PC-9 (cell line): Measurements from ENCODE around the gene ESRRG. TPM values are rescaled to one million over a fixed set of nuclear protein-coding genes. Genes with fewer than 3 reads are reported as not detected.

Experiments used
- BruUV-seq: library from RNA; stranded (reverse); fragments of 400-500 nt; replicated peaks from 2 replicates; lab custom pipeline; 2021; lab: Mats Ljungman, UMichigan
- CTCF ChIA-PET: fragments of 300-600 bp; sonication (Branson Sonifier 250); formaldehyde crosslinking; loops from one replicate; lab custom pipeline; 2022; ENCODE audit warnings: antibody characterized with exemption; lab: Charles Lee
- POLR2A ChIA-PET: fragments of 300-600 bp; sonication (Branson Sonifier 250); formaldehyde crosslinking; loops from one replicate; lab custom pipeline; 2022; ENCODE audit warnings: antibody characterized with exemption; ENCODE audit not compliant: unreplicated experiment; lab: Charles Lee
- DNase-seq, 2 experiments: peaks; one replicate each; pipeline versions ENCODE4 v3.0.0 to v3.0.0-alpha.2; 2015 to 2022; ENCODE audit warnings: mixed read lengths in 1 of 2
- H2AFZ ChIP-seq: fragments of 200-600 bp; sonication (generic); 2 replicates; pipeline ENCODE4 v1.8.1; 2017; ENCODE audit warnings: antibody characterized with exemption
- H3F3A ChIP-seq: fragments of 200-600 bp; sonication (generic); 2 replicates; pipeline ENCODE4 v1.8.1; 2017; ENCODE audit warnings: antibody characterized with exemption, mild to moderate bottlenecking, low read depth; ENCODE audit not compliant: insufficient read depth
- H3K27ac ChIP-seq: fragments of 200-600 bp; sonication (generic); 2 replicates; pipeline ENCODE4 v1.6.1; 2016; ENCODE audit warnings: mixed run types
- H3K27me3 ChIP-seq: fragments of 200-600 bp; sonication (generic); 2 replicates; pipeline ENCODE4 v1.6.1; 2016; ENCODE audit warnings: low read depth, mixed run types; ENCODE audit not compliant: insufficient read depth
- H3K36me3 ChIP-seq: fragments of 200-600 bp; sonication (generic); 2 replicates; pipeline ENCODE4 v1.6.1; 2016; ENCODE audit warnings: low read depth, mixed run types
- H3K4me1 ChIP-seq: fragments of 200-600 bp; sonication (generic); replicated peaks from 2 replicates; pipeline ENCODE4 v1.6.1; 2016; ENCODE audit warnings: mixed run types; ENCODE audit not compliant: insufficient read depth
- H3K4me2 ChIP-seq: fragments of 200-600 bp; sonication (generic); 2 replicates; pipeline ENCODE4 v1.6.1; 2017; ENCODE audit warnings: mixed run types
- H3K4me3 ChIP-seq: fragments of 200-600 bp; sonication (generic); 2 replicates; pipeline ENCODE4 v1.6.1; 2016; ENCODE audit warnings: mixed run types
- H3K79me2 ChIP-seq: fragments of 200-600 bp; sonication (generic); 2 replicates; pipeline ENCODE4 v1.6.1; 2017; ENCODE audit warnings: low read depth, mixed run types
- H3K9me2 ChIP-seq: fragments of 200-600 bp; sonication (generic); 2 replicates; pipeline ENCODE4 v1.8.1; 2017; ENCODE audit warnings: mild to moderate bottlenecking; ENCODE audit not compliant: insufficient read depth
- H3K9me3 ChIP-seq: fragments of 200-600 bp; sonication (generic); 2 replicates; pipeline ENCODE4 v1.8.1; 2016; ENCODE audit warnings: low read depth; ENCODE audit not compliant: insufficient read depth
- H4K20me1 ChIP-seq: fragments of 200-600 bp; sonication (generic); 2 replicates; pipeline ENCODE4 v1.8.1; 2017; ENCODE audit not compliant: insufficient read depth
- CTCF ChIP-seq: fragments of 200-600 bp; sonication (generic); conservative IDR thresholded peaks from 2 replicates; pipeline ENCODE4 v1.6.1; 2017; ENCODE audit warnings: mixed run types, antibody characterized with exemption, mild to moderate bottlenecking, moderate library complexity
- EZH2 ChIP-seq: fragments of 200-600 bp; sonication (generic); IDR thresholded peaks from 2 replicates; pipeline ENCODE4 v1.8.0; 2017; ENCODE audit warnings: antibody characterized with exemption, low read depth
- intact Hi-C: fragments of 100-400 bp; cut with micrococcal nuclease; formaldehyde crosslinking; loops from one replicate; pipeline ENCODE4 v1.10.0; 2022; ENCODE audit not compliant: unreplicated experiment
- total RNA-seq: library from RNA; stranded (reverse); gene quantifications from 2 replicates; pipeline ENCODE4 v1.2.3, GENCODE V29; 2021

The ESRRG gene
- total RNA-seq, 1 experiment from 2014 or later = not detected

GRCh38 chr1:216461466-216461865, 261.8 kb downstream of the ESRRG start:
- intact Hi-C loops = no loop called here
- no peak overlapping the region for H3K4me2 ChIP-seq
- 0 out of 2 replicates have a peak, but pooled peaks cover 4% of the 10 kb centered on the region for H3F3A ChIP-seq
- no peaks in the 10 kb centered on the region for H3K79me2 ChIP-seq
- CTCF ChIA-PET = no interaction called here
- H3K4me1 ChIP-seq = peaks cover 9% of the 10 kb centered on the region; the same call in 1 of the 2 replicates
- H3K9me3 ChIP-seq = no peaks in the 10 kb centered on the region
- no peaks in the 10 kb centered on the region for H3K27me3 ChIP-seq
- no peak overlapping the region for H2AFZ ChIP-seq
- no peak for DNase-seq
- no peak overlapping the region for H3K27ac ChIP-seq
- TF ChIP-seq CTCF = no peak
- no peak for TF ChIP-seq EZH2
- no peaks in the 10 kb centered on the region for H4K20me1 ChIP-seq
- BruUV-seq = no TSS peak
- POLR2A ChIA-PET = no interaction called here
- H3K4me3 ChIP-seq = no peak overlapping the region
- H3K9me2 ChIP-seq = no peaks in the 10 kb centered on the region
- no peaks in the 10 kb centered on the region for H3K36me3 ChIP-seq

- Histone ChIP-seq H3K4me3 (no peak overlapping the region), H3K27ac (no peak overlapping the region), H3K9me3 (no peaks in the 10 kb centered on the region), H3K36me3 (no peaks in the 10 kb centered on the region), H3F3A (0 out of 2 replicates have a peak, but pooled peaks cover 4% of the 10 kb centered on the region), H4K20me1 (no peaks in the 10 kb centered on the region), H3K79me2 (no peaks in the 10 kb centered on the region), H3K9me2 (no peaks in the 10 kb centered on the region), H3K27me3 (no peaks in the 10 kb centered on the region), H3K4me1 (peaks cover 8% of the 10 kb centered on the region; the same call in 1 of the 2 replicates), H3K4me2 (no peak overlapping the region), H2AFZ (no peak overlapping the region)
- TF ChIP-seq EZH2 (no peak), CTCF (no peak)
- DNase-seq = no peak
- intact Hi-C loops = no loop called here
- ChIA-PET POLR2A (no interaction called here), CTCF (no interaction called here)
- no TSS peak for BruUV-seq
These were observed 263.5 kb downstream of the ESRRG start for GRCh38 chr1:216459651-216460207.

- 0 out of 2 replicates have a peak, but pooled peaks cover under 1% of the 10 kb centered on the region for H3F3A ChIP-seq
- no peaks in the 10 kb centered on the region for H3K79me2 ChIP-seq
- H3K27ac ChIP-seq = no peak overlapping the region
- H3K36me3 ChIP-seq = no peaks in the 10 kb centered on the region
- no peak for DNase-seq
- no peak overlapping the region for H3K4me2 ChIP-seq
- no peaks in the 10 kb centered on the region for H4K20me1 ChIP-seq
- no TSS peak for BruUV-seq
- ChIA-PET CTCF (no interaction called here), POLR2A (no interaction called here)
- no peaks in the 10 kb centered on the region for H3K4me1 ChIP-seq
- no peak overlapping the region; the same call in 1 of the 2 replicates for H2AFZ ChIP-seq
- no peaks in the 10 kb centered on the region for H3K9me2 ChIP-seq
- no peak for TF ChIP-seq EZH2
- TF ChIP-seq CTCF = no peak
- H3K9me3 ChIP-seq = no peaks in the 10 kb centered on the region
- no peaks in the 10 kb centered on the region for H3K27me3 ChIP-seq
- intact Hi-C loops = no loop called here
- no peak overlapping the region for H3K4me3 ChIP-seq
These were observed 264.4 kb downstream of the ESRRG start for GRCh38 chr1:216458812-216459211.
